Measurements from ENCODE around the gene RNASEL. TPM values are rescaled to one million over a fixed set of nuclear protein-coding genes. Genes with fewer than 3 reads are reported as not detected.

Gene RNASEL
- total and polyA plus RNA-seq, 4 donors: 1.3 to 3.9 (median 2.4) TPM

- no peaks in the 10 kb centered on the region for H3K4me1 ChIP-seq (ENCODE audit: control insufficient read depth in 4 of 4, insufficient read depth in 4 of 4, low read length in 3 of 4)
- WGBS: 34% methylated on average over 1 of the region's 1 CpG
- no peak for DNase-seq (ENCODE audit: low spot score)
- H3K27ac ChIP-seq (ENCODE audit: low read depth in 1 of 2, low read length in 2 of 2): no peak overlapping the region
- peaks cover 3 to 5% (median 4%) of the 10 kb centered on the region in 4 donors for H3K9me3 ChIP-seq (ENCODE audit: control insufficient read depth in 4 of 4, low read length in 3 of 4)
- no peak overlapping the region for H3K4me3 ChIP-seq (ENCODE audit: low read depth in 1 of 3, low read length in 3 of 3)
- TF ChIP-seq MAX (IDR thresholded peaks at IDR 0.05) (no peak), ATF3 (IDR thresholded peaks at IDR 0.05) (no peak), FOXA1 (IDR thresholded peaks at IDR 0.05) (no peak), HNF4G (IDR thresholded peaks at IDR 0.05) (no peak), CTCF (IDR thresholded peaks at IDR 0.05; ENCODE audit: low read depth, low read length, missing input control) (no peak)
- H3K27me3 ChIP-seq (ENCODE audit: control insufficient read depth in 4 of 4, insufficient read depth in 4 of 4, low read length in 3 of 4): no peaks in the 10 kb centered on the region
- H3K36me3 ChIP-seq (ENCODE audit: control insufficient read depth in 4 of 4, insufficient read depth in 3 of 4, low read depth in 1 of 4, low read length in 3 of 4): no peaks in the 10 kb centered on the region
- H3K9ac ChIP-seq (ENCODE audit: low read depth in 1 of 2, low read length in 2 of 2): no peak overlapping the region
Measured at GRCh38 chr1:182549811-182550210, 39.2 kb downstream of the RNASEL start.

GRCh38 chr1:182549346-182549745, 39.7 kb downstream of the RNASEL start:
- Histone ChIP-seq H3K4me3 (ENCODE audit: low read depth in 1 of 3, low read length in 3 of 3) (no peak overlapping the region), H3K36me3 (ENCODE audit: control insufficient read depth in 4 of 4, insufficient read depth in 3 of 4, low read depth in 1 of 4, low read length in 3 of 4) (no peaks in the 10 kb centered on the region), H3K9ac (ENCODE audit: low read depth in 1 of 2, low read length in 2 of 2) (no peak overlapping the region), H3K4me1 (ENCODE audit: control insufficient read depth in 4 of 4, insufficient read depth in 4 of 4, low read length in 3 of 4) (no peaks in the 10 kb centered on the region), H3K27me3 (ENCODE audit: control insufficient read depth in 4 of 4, insufficient read depth in 4 of 4, low read length in 3 of 4) (no peaks in the 10 kb centered on the region), H3K27ac (ENCODE audit: low read depth in 1 of 2, low read length in 2 of 2) (no peak overlapping the region), H3K9me3 (ENCODE audit: control insufficient read depth in 4 of 4, low read length in 3 of 4) (peaks cover 3 to 5% (median 4%) of the 10 kb centered on the region in 4 donors)
- no peak for DNase-seq (ENCODE audit: low spot score)
- TF ChIP-seq JUND (IDR thresholded peaks at IDR 0.05): no peak
- TF ChIP-seq ZBTB33 (IDR thresholded peaks at IDR 0.05): no peak
- no peak for TF ChIP-seq CTCF (IDR thresholded peaks at IDR 0.05; ENCODE audit: low read depth, low read length, missing input control)
- no peak for TF ChIP-seq REST (IDR thresholded peaks at IDR 0.05)
- no peak for TF ChIP-seq MAX (IDR thresholded peaks at IDR 0.05)
- no peak for TF ChIP-seq NR2F2 (IDR thresholded peaks at IDR 0.05)
- no peak for TF ChIP-seq TAF1 (conservative IDR thresholded peaks at IDR 0.05)
- TF ChIP-seq ATF3 (IDR thresholded peaks at IDR 0.05): no peak
- TF ChIP-seq HNF4A (conservative IDR thresholded peaks at IDR 0.05): no peak
- TF ChIP-seq RAD21 (IDR thresholded peaks at IDR 0.05): no peak
- no peak for TF ChIP-seq FOXA2 (IDR thresholded peaks at IDR 0.05)
- no peak for TF ChIP-seq HNF4G (IDR thresholded peaks at IDR 0.05)
- no peak for TF ChIP-seq YY1 (IDR thresholded peaks at IDR 0.05)
- no peak for TF ChIP-seq FOXA1 (IDR thresholded peaks at IDR 0.05)
- TF ChIP-seq RXRA (IDR thresholded peaks at IDR 0.05): no peak
- TF ChIP-seq GABPA (IDR thresholded peaks at IDR 0.05 in 1 of 2, conservative IDR thresholded peaks at IDR 0.05 in 1 of 2): no peak
- TF ChIP-seq SP1 (IDR thresholded peaks at IDR 0.05): no peak
- TF ChIP-seq EGR1 (IDR thresholded peaks at IDR 0.05; ENCODE audit: low read depth in 2 of 2): no peak

Data from liver (tissue), 9 donors.